Measurements from ENCODE around the gene LPP. TPM values are rescaled to one million over a fixed set of nuclear protein-coding genes. Genes with fewer than 3 reads are reported as not detected.

Gene LPP
- total RNA-seq, 2 donors from 2014 or later, result 170 to 246 TPM

GRCh38 chr3:188497021-188497420 is 343.1 kb downstream of the LPP start:
- no peak for DNase-seq
- intact Hi-C loops (cut with DNase I), result no loop called here
- H3K4me3 ChIP-seq, result no peak overlapping the region
- no peaks in the 10 kb centered on the region for H3K9me3 ChIP-seq
- no peaks in the 10 kb centered on the region for H3K36me3 ChIP-seq
- TF ChIP-seq, protein P1, sequence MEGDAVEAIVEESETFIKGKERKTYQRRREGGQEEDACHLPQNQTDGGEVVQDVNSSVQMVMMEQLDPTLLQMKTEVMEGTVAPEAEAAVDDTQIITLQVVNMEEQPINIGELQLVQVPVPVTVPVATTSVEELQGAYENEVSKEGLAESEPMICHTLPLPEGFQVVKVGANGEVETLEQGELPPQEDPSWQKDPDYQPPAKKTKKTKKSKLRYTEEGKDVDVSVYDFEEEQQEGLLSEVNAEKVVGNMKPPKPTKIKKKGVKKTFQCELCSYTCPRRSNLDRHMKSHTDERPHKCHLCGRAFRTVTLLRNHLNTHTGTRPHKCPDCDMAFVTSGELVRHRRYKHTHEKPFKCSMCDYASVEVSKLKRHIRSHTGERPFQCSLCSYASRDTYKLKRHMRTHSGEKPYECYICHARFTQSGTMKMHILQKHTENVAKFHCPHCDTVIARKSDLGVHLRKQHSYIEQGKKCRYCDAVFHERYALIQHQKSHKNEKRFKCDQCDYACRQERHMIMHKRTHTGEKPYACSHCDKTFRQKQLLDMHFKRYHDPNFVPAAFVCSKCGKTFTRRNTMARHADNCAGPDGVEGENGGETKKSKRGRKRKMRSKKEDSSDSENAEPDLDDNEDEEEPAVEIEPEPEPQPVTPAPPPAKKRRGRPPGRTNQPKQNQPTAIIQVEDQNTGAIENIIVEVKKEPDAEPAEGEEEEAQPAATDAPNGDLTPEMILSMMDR (IDR thresholded peaks at IDR 0.05), result no peak
- no peaks in the 10 kb centered on the region for H3K27me3 ChIP-seq
- H3K27ac ChIP-seq, result no peak overlapping the region
- H3K4me1 ChIP-seq, result no peaks in the 10 kb centered on the region
- no peak overlapping the region for H3K9ac ChIP-seq (ENCODE audit: low read depth in 2 of 2, low read length in 2 of 2)

- TF ChIP-seq, protein P1 (IDR thresholded peaks at IDR 0.05), result no peak
- no peak overlapping the region for H3K27ac ChIP-seq
These were observed 349.7 kb downstream of the LPP start for GRCh38 chr3:188503647-188504046.

DNA sequence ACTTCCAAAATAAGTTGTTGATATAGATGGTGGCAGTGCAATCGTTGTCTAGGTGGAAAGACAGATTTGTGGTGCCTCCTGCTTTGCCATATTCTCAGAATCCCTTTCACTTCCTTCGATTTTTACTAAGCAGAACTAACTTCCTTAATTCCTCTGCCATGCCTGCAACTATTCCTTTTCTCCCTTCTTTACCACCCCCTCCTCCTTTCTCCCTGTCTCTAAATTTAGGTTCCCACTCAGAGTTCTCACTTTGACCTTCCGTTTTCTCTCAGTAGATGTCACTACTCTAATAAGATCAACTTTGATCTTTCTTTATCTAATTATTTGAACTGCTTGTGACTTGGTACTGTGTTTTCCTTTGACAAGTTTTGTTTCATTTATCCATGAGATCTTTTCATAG is 351.2 kb downstream of the LPP start:
- Histone ChIP-seq H3K4me1 (no peaks in the 10 kb centered on the region), H3K4me3 (no peak overlapping the region), H3K27me3 (no peaks in the 10 kb centered on the region), H3K36me3 (no peaks in the 10 kb centered on the region), H3K9me3 (no peaks in the 10 kb centered on the region), H3K9ac (ENCODE audit: low read depth in 2 of 2, low read length in 2 of 2) (no peak overlapping the region), H3K27ac (no peak overlapping the region)
- DNase-seq, result no peak
- TF ChIP-seq, protein P1 (IDR thresholded peaks at IDR 0.05), result no peak
- intact Hi-C loops (cut with DNase I), result no loop called here

More at GRCh38 chr3:188503647-188504046, 349.7 kb downstream of the LPP start:
- intact Hi-C loops (cut with DNase I), result no loop called here
- no peaks in the 10 kb centered on the region for H3K36me3 ChIP-seq
- no peak for DNase-seq
- H3K9ac ChIP-seq (ENCODE audit: low read depth in 2 of 2, low read length in 2 of 2), result no peak overlapping the region
- no peaks in the 10 kb centered on the region for H3K4me1 ChIP-seq
- no peaks in the 10 kb centered on the region for H3K9me3 ChIP-seq
- H3K27me3 ChIP-seq, result no peaks in the 10 kb centered on the region
- H3K4me3 ChIP-seq, result no peak overlapping the region

GRCh38 chr3:188505911-188506310 is 352.0 kb downstream of the LPP start:
- Histone ChIP-seq H3K36me3 (no peaks in the 10 kb centered on the region), H3K27ac (no peak overlapping the region), H3K4me1 (no peaks in the 10 kb centered on the region), H3K4me3 (no peak overlapping the region), H3K9me3 (no peaks in the 10 kb centered on the region), H3K9ac (ENCODE audit: low read depth in 2 of 2, low read length in 2 of 2) (no peak overlapping the region), H3K27me3 (no peaks in the 10 kb centered on the region)
- TF ChIP-seq, protein P1 (IDR thresholded peaks at IDR 0.05), result no peak
- no peak for DNase-seq
- intact Hi-C loops (cut with DNase I), result no loop called here

- TF ChIP-seq, protein P1 (IDR thresholded peaks at IDR 0.05), result no peak
- H3K4me1 ChIP-seq, result no peaks in the 10 kb centered on the region
- H3K36me3 ChIP-seq, result no peaks in the 10 kb centered on the region
- H3K9ac ChIP-seq (ENCODE audit: low read depth in 2 of 2, low read length in 2 of 2), result no peak overlapping the region
- H3K9me3 ChIP-seq, result no peaks in the 10 kb centered on the region
- H3K27me3 ChIP-seq, result no peaks in the 10 kb centered on the region
- intact Hi-C loops (cut with DNase I), result no loop called here
- no peak overlapping the region for H3K4me3 ChIP-seq
- DNase-seq, result no peak
- H3K27ac ChIP-seq, result no peak overlapping the region
These were observed 352.5 kb downstream of the LPP start for GRCh38 chr3:188506446-188506845.

Measured in colonic mucosa (tissue), 4 donors.